Testis (tissue), 3 donors: Measurements from ENCODE around the gene DGKZ. TPM values are rescaled to one million over a fixed set of nuclear protein-coding genes. Genes with fewer than 3 reads are reported as not detected.

Source experiments
- DNase-seq: peaks from one replicate; pipeline ENCODE4 v3.0.0-alpha.2; 2019
- H3K27ac ChIP-seq, 2 donors: fragments of 200-600 bp; sonication (generic); one replicate each; pipeline ENCODE4 v1.5.1; 2019
- H3K27me3 ChIP-seq: fragments of 200-600 bp; sonication (generic); one replicate; pipeline ENCODE4 v1.5.1; 2019
- H3K36me3 ChIP-seq: fragments of 200-600 bp; sonication (generic); one replicate; pipeline ENCODE4 v1.5.1; 2017; ENCODE audit warnings: low read depth; ENCODE audit errors: missing control alignments
- H3K4me1 ChIP-seq: fragments of 200-600 bp; sonication (generic); one replicate; pipeline ENCODE4 v1.5.1; 2019
- H3K4me3 ChIP-seq, 2 donors: fragments of 200-600 bp; sonication (generic); one replicate each; pipeline ENCODE4 v1.5.1; 2017 to 2019
- H3K9me3 ChIP-seq: fragments of 200-600 bp; sonication (generic); one replicate; pipeline ENCODE4 v1.5.1; 2017
- POLR2A ChIP-seq: fragments of 450-650 bp; IDR thresholded peaks from one replicate; pipeline ENCODE4 v1.6.1; 2017; ENCODE audit warnings: antibody characterized with exemption, mild to moderate bottlenecking, moderate library complexity
- WGBS, 2 donors: methylation state at CpG; one replicate each; pipeline ENCODE4 v1.1.5; 2018; 5-methylcytosine and 5-hydroxymethylcytosine counted together
- intact Hi-C: fragments of 100-400 bp; cut with DNase I; formaldehyde crosslinking; loops from one replicate; pipeline ENCODE4 v1.15.1; 2023; ENCODE audit warnings: low total_unique reads
- polyA plus RNA-seq: library from polyadenylated mRNA; stranded (reverse); fragments of 350-450 nt; fragmentation: Illumina TruSeq; extraction: RNeasy Lipid Tissue Mini Kit (QIAGEN cat#74804); gene quantifications from one replicate; pipeline ENCODE4 v1.2.3, GENCODE V29; 2014; ENCODE audit warnings: low read depth, low replicate concordance; ENCODE audit not compliant: insufficient read depth
- total RNA-seq, 2 donors: library from RNA; depleted of rRNA; stranded (reverse); fragments of >200 nt; gene quantifications; one replicate each; pipeline ENCODE4 v1.2.3, GENCODE V29; 2016
- TF ChIP-seq, protein P1 (sequence below), 3 experiments: fragments of 450-650 bp in 2 of 3; fragments of 200-600 bp in 1 of 3; sonication (generic) in 1 of 3; IDR thresholded peaks; one replicate each; pipeline ENCODE4 v1.5.1; 2016 to 2019; ENCODE audit warnings: antibody characterized with exemption in 3 of 3, mild to moderate bottlenecking in 2 of 3, moderate library complexity in 1 of 3

The DGKZ gene
- total and polyA plus RNA-seq, 3 donors from 2014 or later = 33.8 to 104 (median 67.2) TPM

DNA sequence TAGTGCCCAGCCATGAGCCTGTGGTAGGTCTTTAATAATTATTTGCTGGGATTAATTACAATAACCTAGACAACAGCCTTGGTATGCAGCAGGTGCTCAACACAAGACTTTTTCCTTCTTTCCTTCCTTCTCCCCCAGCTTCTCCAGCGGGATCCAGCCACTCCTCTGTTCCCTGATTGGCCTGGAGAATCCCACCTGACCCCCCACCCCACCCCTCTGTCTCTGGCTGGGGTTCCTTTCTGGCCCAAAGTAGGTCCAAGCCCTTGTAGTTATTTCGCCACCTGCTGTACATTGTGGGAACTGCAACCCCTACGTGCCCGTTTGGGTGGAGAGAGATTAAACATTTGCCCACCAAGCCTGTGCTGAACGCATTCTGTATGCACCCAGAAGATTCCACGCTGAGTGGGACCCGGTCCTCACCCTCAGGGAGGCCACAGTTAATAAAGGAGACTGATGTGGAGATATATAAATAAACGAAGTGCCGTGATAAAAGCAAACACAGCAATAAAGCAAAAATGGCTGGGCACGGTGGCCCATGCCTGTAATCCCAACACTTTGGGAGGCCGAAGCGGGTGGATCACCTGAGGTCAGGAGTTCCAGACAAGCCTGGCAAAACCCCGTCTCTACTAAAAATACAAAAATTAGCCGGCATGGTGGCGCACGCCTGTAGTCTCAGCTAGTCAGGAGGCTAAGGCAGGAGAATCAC is 32.1 kb upstream of the DGKZ start:
- H3K9me3 ChIP-seq = no peaks in the 10 kb centered on the region
- H3K36me3 ChIP-seq = no peaks in the 10 kb centered on the region
- 52 to 57% methylated on average over 16 of the region's 16 CpGs for WGBS, 2 donors
- H3K4me3 ChIP-seq = no peak overlapping the region
- DNase-seq = peak; percentile 80
- H3K4me1 ChIP-seq = peaks cover 8% of the 10 kb centered on the region
- TF ChIP-seq, protein P1, sequence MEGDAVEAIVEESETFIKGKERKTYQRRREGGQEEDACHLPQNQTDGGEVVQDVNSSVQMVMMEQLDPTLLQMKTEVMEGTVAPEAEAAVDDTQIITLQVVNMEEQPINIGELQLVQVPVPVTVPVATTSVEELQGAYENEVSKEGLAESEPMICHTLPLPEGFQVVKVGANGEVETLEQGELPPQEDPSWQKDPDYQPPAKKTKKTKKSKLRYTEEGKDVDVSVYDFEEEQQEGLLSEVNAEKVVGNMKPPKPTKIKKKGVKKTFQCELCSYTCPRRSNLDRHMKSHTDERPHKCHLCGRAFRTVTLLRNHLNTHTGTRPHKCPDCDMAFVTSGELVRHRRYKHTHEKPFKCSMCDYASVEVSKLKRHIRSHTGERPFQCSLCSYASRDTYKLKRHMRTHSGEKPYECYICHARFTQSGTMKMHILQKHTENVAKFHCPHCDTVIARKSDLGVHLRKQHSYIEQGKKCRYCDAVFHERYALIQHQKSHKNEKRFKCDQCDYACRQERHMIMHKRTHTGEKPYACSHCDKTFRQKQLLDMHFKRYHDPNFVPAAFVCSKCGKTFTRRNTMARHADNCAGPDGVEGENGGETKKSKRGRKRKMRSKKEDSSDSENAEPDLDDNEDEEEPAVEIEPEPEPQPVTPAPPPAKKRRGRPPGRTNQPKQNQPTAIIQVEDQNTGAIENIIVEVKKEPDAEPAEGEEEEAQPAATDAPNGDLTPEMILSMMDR (IDR thresholded peaks at IDR 0.05) = peak; percentile 64 to 94 (median 84)
- TF ChIP-seq POLR2A = no peak
- intact Hi-C loops = no loop called here
- no peaks in the 10 kb centered on the region for H3K27me3 ChIP-seq
- H3K27ac ChIP-seq = no peak overlapping the region

DNA sequence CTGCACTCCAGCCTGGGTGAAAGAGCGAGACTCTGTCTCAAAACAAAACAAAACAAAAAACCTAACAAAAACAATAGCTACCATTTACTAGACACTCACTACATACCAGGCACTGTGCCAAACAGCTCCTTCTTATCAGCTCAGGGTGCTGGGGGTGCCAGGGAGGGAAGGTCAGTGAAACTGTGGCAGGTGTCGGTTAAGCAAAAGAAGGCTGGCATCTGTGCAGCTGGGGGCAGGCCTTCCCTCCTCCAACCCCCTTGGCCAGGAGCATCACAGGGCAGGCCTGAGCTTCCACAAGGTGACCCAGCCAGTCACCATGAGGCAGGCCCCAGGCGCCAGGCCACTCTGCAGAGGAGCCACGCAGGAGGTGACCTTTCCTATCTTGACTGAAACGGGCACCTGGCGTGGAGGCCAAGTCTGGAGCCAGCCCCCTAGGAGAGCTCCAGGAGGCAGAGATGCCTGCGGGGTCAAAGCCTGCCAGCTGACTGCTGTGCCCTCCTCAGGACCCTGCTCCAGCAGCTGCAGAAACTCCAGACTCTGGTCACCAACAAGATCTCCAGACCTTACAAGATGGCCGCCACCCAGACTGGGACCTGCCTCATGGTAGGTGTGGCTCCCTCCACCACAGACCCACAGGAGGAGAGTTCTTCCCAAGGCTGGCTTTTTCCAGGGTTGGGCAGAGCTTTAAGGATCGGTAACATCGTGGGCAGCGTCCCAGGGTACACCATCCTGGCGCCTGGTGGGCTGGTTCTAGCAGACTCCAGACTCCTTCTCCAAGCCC is 31.3 kb upstream of the DGKZ start:
- peak; percentile 76 for DNase-seq
- whole genome bisulfite sequencing, 2 donors = 75 to 83% methylated on average over 7 to 10 of the region's 12 CpGs
- Histone ChIP-seq H3K9me3 (no peaks in the 10 kb centered on the region), H3K27ac (no peak overlapping the region), H3K36me3 (no peaks in the 10 kb centered on the region), H3K4me3 (no peak overlapping the region), H3K27me3 (no peaks in the 10 kb centered on the region), H3K4me1 (peaks cover 8% of the 10 kb centered on the region)
- TF ChIP-seq, protein P1 (IDR thresholded peaks at IDR 0.05) = no peak
- no peak for TF ChIP-seq POLR2A
- intact Hi-C loops = no loop called here

DNA sequence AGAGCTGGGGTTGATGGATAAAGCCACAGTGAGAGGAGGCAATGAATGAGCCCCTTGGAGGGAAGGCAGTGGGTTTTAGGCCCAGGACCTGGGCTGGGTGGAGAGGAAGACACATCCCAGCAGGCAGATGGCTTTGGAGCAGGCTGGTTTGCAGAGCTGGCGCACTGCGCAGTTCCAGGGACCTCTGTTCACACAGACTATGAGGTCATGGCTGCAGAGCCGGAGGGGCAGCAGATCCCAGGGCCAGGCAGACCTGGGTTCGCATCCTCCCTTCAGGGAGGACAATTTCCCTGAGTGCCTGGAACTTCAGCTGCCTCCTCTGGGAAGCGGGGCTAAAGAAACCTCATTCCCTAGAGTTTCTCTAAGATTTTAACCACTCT is 28.2 kb upstream of the DGKZ start:
- Histone ChIP-seq H3K27ac (no peak overlapping the region), H3K9me3 (no peaks in the 10 kb centered on the region), H3K4me1 (peaks cover 8% of the 10 kb centered on the region), H3K36me3 (no peaks in the 10 kb centered on the region), H3K27me3 (no peaks in the 10 kb centered on the region), H3K4me3 (no peak overlapping the region)
- 96 to 97% methylated on average over 3 to 5 of the region's 5 CpGs for WGBS, 2 donors
- DNase-seq = no peak
- TF ChIP-seq POLR2A = no peak
- TF ChIP-seq, protein P1 (IDR thresholded peaks at IDR 0.05) = no peak
- intact Hi-C loops = no loop called here

DNA sequence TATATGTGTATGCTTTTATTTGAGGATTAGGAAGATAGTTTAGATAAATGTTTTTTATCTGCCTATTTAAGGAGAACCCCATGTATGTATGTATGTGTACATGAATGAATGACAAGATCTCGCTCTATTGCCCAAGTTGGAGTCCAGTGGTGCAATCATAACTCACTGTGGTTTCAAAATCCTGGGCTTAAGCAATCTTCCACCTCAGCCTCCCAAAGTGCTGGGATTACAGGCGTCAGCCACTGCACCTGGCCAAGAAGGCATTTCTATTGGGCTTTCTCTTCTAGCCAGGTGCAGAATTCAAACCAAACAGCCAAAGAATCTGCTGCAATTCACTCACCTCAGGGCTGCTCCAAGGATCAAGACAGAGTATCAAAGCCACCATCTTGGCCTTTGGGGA is 25.5 kb upstream of the DGKZ start:
- TF ChIP-seq, protein P1 (IDR thresholded peaks at IDR 0.05) = no peak
- no peak for TF ChIP-seq POLR2A
- intact Hi-C loops = no loop called here
- Histone ChIP-seq H3K36me3 (no peaks in the 10 kb centered on the region), H3K4me1 (no peaks in the 10 kb centered on the region), H3K27me3 (no peaks in the 10 kb centered on the region), H3K9me3 (no peaks in the 10 kb centered on the region), H3K4me3 (no peak overlapping the region), H3K27ac (no peak overlapping the region)
- DNase-seq = no peak
- 83 to 98% methylated on average over 2 of the region's 2 CpGs for WGBS, 2 donors
